VCaP (cell line): ENCODE measurements around the gene TLE2.

Experiments used
- H3K27ac ChIP-seq: fragments of 450-650 bp; 2 replicates; pipeline ENCODE4 v1.5.1; 2017
- CTCF ChIP-seq: fragments of 450-650 bp; conservative IDR thresholded peaks from 2 replicates; pipeline ENCODE4 v1.5.1; 2017; ENCODE audit warnings: mild to moderate bottlenecking, moderate library complexity

TLE2 gene

GRCh38 chr19:3047496-3048189 lies 18.6 kb upstream of the TLE2 start:
- H3K27ac ChIP-seq: no peak overlapping the region
- no peak for TF ChIP-seq CTCF

- no peak overlapping the region for H3K27ac ChIP-seq
- TF ChIP-seq CTCF: no peak
These were observed 17.8 kb upstream of the TLE2 start for GRCh38 chr19:3046698-3047495.

- TF ChIP-seq CTCF: no peak
- no peak overlapping the region for H3K27ac ChIP-seq
These were observed 17.0 kb upstream of the TLE2 start for GRCh38 chr19:3045885-3046697.

GRCh38 chr19:3045191-3045590 lies 16.1 kb upstream of the TLE2 start:
- no peak for TF ChIP-seq CTCF
- H3K27ac ChIP-seq: no peak overlapping the region

GRCh38 chr19:3042621-3043267 lies 13.7 kb upstream of the TLE2 start:
- H3K27ac ChIP-seq: no peak overlapping the region
- no peak for TF ChIP-seq CTCF

- H3K27ac ChIP-seq: no peak overlapping the region
- no peak for TF ChIP-seq CTCF
These were observed 12.9 kb upstream of the TLE2 start for GRCh38 chr19:3041761-3042620.
